ENCODE data around the gene CHPT1. TPM values are rescaled to one million over a fixed set of nuclear protein-coding genes. Genes with fewer than 3 reads are reported as not detected.

Gene CHPT1
- total and polyA plus RNA-seq, 2 experiments from 2014 or later: 22.2 to 23.0 TPM

DNA sequence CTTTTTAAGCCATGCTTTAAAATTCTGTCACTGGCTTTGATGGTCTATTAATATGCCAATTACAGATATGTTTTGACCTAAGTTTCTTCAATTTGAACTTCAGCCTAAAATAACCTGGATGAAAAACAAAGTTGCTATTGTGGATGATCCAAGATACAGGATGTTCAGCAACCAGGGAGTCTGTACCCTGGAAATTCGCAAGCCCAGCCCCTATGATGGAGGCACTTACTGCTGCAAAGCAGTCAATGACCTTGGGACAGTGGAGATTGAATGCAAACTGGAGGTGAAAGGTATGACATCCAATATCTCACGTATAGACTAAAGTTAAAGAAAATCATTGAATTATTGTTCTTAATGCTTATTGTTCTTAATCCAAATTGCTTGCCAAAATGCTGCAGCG, 17.2 kb upstream of the CHPT1 start:
- no peaks in the 10 kb centered on the region for H3K9me3 Mint-ChIP-seq
- Histone ChIP-seq H3K36me3 (ENCODE audit: insufficient read depth) (no peaks in the 10 kb centered on the region), H3K4me2 (no peak overlapping the region), H3F3A (replicated peaks; ENCODE audit: low read depth) (no peaks in the 10 kb centered on the region), H4K20me1 (replicated peaks; ENCODE audit: insufficient read depth) (no peaks in the 10 kb centered on the region), H3K27ac (ENCODE audit: low read depth) (no peak overlapping the region), H3K4me3 (no peak overlapping the region), H2AFZ (no peak overlapping the region; the same call in 1 of the 2 replicates), H3K79me2 (replicated peaks; ENCODE audit: insufficient read depth) (no peaks in the 10 kb centered on the region), H3K9me2 (ENCODE audit: insufficient read depth) (no peaks in the 10 kb centered on the region), H3K27me3 (ENCODE audit: insufficient read depth) (no peaks in the 10 kb centered on the region), H3K4me1 (ENCODE audit: insufficient read depth) (peaks cover 13% of the 10 kb centered on the region; the same call in 1 of the 2 replicates)
- TF ChIP-seq CREB1 (CRISPR knock-in tag; IDR thresholded peaks at IDR 0.05; ENCODE audit: low read depth) (no peak), CTCF (conservative IDR thresholded peaks at IDR 0.05; ENCODE audit: low read depth in 2 of 2) (no peak), NANOG (IDR thresholded peaks at IDR 0.05; ENCODE audit: borderline replicate concordance) (no peak), EZH2 (IDR thresholded peaks at IDR 0.05; ENCODE audit: low read depth, unreplicated experiment) (no peak), STAT1 (IDR thresholded peaks at IDR 0.05; ENCODE audit: unreplicated experiment) (no peak), ZNF331 (CRISPR knock-in tag; IDR thresholded peaks at IDR 0.05; ENCODE audit: low read depth) (no peak), POLR2AphosphoS5 (IDR thresholded peaks at IDR 0.05; ENCODE audit: low read depth) (no peak), EZH2phosphoT487 (IDR thresholded peaks at IDR 0.05; ENCODE audit: unreplicated experiment) (no peak)
- TF ChIP-seq, protein P1, sequence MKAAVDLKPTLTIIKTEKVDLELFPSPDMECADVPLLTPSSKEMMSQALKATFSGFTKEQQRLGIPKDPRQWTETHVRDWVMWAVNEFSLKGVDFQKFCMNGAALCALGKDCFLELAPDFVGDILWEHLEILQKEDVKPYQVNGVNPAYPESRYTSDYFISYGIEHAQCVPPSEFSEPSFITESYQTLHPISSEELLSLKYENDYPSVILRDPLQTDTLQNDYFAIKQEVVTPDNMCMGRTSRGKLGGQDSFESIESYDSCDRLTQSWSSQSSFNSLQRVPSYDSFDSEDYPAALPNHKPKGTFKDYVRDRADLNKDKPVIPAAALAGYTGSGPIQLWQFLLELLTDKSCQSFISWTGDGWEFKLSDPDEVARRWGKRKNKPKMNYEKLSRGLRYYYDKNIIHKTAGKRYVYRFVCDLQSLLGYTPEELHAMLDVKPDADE (IDR thresholded peaks at IDR 0.05): no peak
- TF ChIP-seq, protein P2, sequence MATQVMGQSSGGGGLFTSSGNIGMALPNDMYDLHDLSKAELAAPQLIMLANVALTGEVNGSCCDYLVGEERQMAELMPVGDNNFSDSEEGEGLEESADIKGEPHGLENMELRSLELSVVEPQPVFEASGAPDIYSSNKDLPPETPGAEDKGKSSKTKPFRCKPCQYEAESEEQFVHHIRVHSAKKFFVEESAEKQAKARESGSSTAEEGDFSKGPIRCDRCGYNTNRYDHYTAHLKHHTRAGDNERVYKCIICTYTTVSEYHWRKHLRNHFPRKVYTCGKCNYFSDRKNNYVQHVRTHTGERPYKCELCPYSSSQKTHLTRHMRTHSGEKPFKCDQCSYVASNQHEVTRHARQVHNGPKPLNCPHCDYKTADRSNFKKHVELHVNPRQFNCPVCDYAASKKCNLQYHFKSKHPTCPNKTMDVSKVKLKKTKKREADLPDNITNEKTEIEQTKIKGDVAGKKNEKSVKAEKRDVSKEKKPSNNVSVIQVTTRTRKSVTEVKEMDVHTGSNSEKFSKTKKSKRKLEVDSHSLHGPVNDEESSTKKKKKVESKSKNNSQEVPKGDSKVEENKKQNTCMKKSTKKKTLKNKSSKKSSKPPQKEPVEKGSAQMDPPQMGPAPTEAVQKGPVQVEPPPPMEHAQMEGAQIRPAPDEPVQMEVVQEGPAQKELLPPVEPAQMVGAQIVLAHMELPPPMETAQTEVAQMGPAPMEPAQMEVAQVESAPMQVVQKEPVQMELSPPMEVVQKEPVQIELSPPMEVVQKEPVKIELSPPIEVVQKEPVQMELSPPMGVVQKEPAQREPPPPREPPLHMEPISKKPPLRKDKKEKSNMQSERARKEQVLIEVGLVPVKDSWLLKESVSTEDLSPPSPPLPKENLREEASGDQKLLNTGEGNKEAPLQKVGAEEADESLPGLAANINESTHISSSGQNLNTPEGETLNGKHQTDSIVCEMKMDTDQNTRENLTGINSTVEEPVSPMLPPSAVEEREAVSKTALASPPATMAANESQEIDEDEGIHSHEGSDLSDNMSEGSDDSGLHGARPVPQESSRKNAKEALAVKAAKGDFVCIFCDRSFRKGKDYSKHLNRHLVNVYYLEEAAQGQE (IDR thresholded peaks at IDR 0.05; ENCODE audit: unreplicated experiment): no peak
- H3K4me3 Mint-ChIP-seq: no peak overlapping the region
- no peak overlapping the region for H3K27ac Mint-ChIP-seq
- no peaks in the 10 kb centered on the region for H3K27me3 Mint-ChIP-seq (ENCODE audit: insufficient read depth, low read depth, poor library complexity)
- DNase-seq (ENCODE audit: low spot score) (no peak), ATAC-seq (no peak)
- H3K36me3 Mint-ChIP-seq (ENCODE audit: low read depth): no peaks in the 10 kb centered on the region
- H3K4me1 Mint-ChIP-seq: peaks cover 7% of the 10 kb centered on the region; the same call in 2 of the 3 replicates
